ENCODE results near the gene DSCAM.

DNA sequence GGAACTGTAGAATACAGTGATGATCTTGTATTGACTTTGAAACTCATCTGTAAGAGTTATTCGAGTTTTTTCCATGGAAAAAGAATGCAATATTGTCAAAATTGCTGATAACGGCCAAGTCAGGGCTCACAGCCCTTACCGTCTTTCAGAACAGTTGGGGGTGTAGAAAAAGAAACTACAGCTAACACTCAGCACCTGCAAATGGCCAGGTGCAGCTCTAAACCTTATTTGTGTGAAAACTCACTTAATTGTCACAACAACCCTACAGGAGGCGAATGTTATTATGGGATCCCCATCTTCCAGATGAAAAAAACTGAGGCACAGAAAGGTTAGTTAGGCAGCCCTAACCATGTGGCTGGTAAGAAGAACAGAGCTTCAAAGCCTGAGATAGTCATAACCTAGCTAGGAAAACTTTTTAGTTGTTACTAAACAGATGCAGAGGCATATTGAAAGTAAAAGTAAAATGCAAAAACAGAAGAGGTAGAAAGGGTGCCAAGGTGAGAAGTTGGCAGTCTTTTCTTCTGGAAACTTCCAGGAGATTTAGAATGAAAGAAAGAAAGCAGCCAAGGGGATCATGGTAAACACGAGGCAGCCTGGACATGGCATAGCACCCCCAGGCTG lies 76.4 kb downstream of the DSCAM start:
- TF ChIP-seq CTCF (IDR thresholded peaks at IDR 0.05) (no peak), POLR2AphosphoS5 (IDR thresholded peaks at IDR 0.05; ENCODE audit: insufficient read depth in 1 of 2, low read depth in 1 of 2) (no peak), POLR2A (IDR thresholded peaks at IDR 0.05) (no peak)

Measured in vagina (tissue), 2 donors.